GM21515 (cell line): ENCODE measurements around the gene ERMARD.
"Not testable (repeated sequence)": the region's sequence is repeated elsewhere in the genome, so short reads cannot be mapped to it uniquely, and the experiment has no call there.

Experiments
- ATAC-seq: cut with Tn5 transposase; IDR thresholded peaks from one replicate; pipeline ENCODE4 v1.9.1; 2021; ENCODE audit not compliant: unreplicated experiment

The ERMARD gene

DNA sequence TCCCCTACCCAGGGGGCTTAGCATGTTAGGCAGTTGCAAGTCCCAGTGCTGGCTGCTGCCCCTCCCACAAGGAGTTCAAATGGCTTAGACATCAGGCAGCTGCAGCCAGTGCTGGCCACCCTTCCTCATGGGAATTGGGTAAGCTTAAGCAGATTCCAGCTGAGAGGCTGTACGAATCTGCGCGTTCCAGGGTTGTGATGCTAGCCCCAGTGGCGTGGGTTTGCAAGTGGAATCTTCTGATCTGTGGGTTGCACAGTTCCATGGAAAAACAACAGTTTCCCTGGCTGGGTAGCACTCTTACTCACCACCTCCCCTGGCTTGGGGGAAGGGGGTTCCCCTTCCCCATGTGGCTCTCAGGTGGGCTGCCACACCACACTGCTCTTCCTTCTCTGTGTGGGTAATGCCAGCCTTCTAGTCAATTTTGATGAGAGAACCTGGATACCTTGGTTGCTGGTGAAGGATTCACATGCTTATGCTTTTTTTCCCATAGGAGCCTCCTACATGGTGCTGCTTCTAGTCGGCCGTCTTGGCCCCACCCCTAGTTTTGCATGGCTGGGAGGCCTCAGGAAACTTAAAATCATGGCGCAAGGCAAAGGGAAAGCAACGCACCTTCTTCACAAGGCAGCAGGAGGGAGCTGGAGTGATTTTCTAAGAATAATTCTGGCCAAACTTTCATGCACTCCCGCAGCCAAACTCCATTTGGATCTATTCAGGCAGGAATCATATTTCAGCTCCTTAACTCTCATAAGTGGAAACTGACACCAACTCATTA, 13.0 kb upstream of the ERMARD start:
- ATAC-seq: no peak

DNA sequence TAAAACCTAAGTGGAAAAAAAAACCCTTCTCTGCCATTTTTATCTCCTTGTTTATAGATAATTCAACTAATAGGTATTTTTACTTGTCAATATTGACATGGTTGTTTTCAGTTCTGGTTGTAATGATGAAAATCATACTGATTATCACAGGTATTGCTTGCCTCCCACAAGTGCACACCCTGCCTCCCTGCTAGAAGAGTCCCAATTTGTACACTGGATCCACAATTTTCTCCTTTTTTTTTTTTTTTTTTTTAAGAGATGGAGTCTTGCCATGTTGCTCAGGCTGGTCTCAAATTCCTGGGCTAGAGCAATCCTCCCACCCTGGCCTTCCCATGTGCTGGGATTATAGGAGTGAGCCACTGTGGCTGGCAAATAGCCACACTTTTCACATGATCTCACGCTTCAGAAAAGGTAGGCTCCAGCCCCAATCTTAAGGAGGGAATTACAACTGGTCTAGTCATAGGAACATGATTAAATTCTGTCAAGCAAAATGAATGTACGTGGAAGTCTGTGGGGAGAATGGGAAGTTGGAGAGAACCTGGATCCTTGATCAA, 12.4 kb upstream of the ERMARD start:
- no peak for ATAC-seq

DNA sequence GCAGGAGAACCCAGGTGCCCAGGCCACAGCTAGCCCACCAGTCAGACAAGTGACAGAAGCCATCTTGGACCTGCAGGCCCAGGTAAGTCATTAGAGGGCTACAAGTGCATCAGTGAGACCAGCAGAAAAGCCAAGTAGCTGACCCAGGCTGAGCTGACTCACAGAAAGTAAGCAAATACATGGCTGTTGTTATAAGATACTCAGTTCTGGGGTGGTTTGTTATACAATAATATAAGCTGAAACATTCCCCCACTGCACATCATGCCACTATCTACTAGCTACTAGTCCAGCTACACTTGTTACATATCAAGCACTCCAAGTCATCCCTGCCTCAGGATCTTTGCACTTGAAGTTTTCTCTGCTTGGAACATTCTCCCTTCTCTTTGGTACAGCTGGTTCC, 10.1 kb upstream of the ERMARD start:
- no peak for ATAC-seq

DNA sequence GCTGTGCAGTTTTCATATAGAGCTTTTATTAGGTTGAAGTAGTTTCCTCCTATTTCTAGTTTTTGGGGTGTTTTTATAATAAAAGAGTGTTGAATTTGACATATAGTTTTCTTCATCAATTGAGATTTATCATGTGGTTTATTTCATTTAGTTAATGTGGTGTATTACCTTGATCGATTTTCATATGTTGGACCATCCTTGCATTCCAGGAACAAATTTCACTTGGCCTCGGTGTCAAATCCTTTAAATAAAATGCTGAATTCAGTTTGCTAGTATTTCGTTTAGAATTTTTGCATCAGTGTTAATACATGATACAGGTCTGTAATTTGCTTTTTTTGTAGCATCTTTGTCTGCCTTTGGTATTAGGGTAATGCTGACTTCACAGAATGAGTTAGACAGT, 6.0 kb upstream of the ERMARD start:
- ATAC-seq: no peak

DNA sequence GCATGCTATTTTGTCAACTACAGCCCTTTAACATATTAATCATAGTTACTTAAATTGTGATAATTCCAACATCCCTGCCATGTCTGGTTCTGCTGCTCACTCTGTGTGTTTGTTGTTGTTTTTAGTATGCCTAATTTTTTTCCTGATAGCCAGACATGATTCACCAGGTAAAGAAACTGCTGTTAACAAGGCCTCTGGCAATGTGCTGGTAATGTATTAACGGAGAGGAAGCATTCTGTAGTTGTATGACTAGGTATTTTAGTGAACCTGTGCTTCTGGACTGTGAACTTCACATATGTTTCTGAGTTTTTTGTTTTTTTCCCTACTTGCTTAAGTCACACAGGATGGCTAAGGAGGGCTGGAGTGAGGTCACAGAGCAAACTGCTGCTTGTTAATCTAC, 4.9 kb upstream of the ERMARD start:
- ATAC-seq: no peak

DNA sequence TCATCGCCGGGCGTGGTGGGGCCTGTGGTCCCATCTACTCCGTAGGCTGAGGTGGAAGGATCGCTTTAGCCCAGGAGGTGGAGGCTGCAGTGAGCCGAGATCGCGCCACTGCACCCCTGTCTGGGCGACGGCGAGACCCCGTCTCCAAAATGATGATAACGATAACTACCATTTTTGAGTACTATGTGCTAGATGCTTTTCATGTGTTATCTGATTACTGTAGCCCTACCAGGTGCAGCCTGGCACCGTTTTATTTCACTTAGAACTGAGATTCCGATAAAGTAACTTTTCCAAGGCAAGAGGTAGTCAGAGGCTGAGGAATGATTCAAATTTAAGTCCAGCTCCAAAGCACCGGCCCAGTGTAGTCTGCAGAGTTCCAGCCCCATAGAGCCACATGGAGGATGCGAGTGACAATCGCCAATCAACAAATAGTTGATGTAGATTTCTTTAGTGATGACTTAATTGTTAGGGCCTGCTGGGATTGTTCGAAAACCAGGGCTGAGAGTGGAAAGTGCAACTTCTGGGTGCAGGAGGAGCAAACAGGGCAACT, 727 bp downstream of the ERMARD start:
- no peak for ATAC-seq

DNA sequence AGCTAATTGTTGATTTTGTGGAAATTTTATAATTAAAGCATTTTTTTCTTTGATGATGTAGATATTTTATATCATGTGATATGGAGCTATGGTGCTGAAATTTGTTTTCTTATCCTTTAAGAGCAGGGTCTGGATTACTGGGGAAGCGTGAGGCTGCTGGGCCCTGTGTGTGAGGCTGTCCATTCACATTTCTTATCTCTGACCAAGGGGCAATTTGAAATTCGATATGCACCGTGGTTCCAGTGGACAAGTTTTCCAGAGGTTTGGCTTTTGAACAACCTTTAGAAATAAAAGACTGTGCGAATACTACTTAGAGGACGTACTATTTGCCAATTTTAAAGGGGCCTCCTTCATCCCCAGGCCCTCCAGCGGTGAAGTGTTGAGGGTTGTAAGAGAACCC, 3.7 kb downstream of the ERMARD start:
- ATAC-seq: no peak

DNA sequence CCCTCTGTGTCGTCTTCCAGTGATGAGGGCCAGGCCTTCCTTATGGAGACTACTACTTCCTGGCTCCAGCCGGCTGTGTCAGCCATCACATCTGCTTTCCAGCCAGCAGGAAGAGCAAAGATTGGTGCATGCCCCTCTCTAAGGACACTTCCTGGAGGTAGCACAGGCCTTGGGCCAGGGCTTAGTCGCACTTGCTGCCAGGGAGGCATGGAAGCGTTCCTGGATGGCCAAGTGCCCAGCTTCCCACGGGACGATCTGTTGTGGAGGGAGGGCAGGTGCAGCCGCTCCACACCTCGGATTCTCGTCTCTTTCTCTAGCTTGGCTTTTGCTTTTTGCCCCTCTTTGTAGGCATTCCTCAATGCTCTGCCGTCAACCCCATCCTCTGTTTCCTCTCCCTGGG, 11.9 kb downstream of the ERMARD start:
- ATAC-seq: no peak

DNA sequence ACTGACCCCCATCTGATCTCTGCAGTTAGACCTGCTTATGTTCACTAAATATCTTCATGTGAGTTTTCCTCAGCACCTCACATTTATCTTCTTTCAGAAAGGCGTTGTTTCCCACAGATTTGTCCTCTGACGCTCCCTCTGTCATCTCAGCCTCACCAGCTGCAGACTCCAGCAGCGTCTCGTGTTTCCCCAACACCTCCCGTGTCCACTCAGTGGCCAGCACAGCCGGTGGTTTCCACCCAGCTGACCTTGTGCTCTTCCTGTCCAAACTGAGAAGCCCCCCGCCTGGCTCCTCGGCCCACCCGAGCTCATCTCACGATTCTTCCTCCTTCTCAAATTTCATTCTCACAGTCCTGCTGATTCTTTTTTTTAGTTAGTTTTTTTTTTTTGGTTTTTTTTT, 12.5 kb downstream of the ERMARD start:
- ATAC-seq: no peak

DNA sequence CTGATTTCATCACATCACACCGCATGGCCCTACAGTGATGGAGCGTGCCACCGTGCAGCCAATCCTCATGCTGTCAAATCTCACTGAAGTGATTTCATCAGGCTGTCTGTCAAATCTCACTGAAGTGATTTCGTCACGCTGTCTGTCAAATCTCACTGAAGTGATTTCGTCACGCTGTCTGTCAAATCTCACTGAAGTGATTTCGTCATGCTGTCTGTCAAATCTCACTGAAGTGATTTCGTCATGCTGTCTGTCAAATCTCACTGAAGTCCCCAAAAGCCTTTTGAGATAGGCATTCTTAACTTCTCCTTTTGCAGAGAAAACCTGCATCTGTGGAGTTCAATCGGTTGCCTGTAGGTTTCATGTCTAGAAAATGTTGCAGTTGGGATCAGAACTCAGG, 14.4 kb downstream of the ERMARD start:
- ATAC-seq: not testable (repeated sequence)

DNA sequence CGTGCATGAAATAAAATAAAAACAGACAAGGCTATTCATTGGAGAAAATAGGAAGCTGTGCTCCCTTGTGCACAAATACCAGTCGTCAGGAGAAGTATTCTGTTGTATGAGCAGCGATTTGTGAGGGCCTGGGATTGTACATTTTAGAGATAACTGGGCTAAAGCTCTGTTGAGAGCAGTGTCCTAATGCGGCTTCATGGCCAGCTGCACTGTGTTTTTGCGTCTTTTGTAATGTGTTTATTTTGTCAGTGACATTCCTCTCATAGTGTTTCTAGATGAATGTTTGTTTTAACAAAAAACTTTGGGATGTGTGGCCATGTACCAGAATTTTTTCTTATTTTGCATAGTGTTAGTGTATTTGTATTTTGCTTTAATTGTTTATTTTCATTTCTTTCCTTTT, 14.8 kb downstream of the ERMARD start:
- ATAC-seq: no peak

DNA sequence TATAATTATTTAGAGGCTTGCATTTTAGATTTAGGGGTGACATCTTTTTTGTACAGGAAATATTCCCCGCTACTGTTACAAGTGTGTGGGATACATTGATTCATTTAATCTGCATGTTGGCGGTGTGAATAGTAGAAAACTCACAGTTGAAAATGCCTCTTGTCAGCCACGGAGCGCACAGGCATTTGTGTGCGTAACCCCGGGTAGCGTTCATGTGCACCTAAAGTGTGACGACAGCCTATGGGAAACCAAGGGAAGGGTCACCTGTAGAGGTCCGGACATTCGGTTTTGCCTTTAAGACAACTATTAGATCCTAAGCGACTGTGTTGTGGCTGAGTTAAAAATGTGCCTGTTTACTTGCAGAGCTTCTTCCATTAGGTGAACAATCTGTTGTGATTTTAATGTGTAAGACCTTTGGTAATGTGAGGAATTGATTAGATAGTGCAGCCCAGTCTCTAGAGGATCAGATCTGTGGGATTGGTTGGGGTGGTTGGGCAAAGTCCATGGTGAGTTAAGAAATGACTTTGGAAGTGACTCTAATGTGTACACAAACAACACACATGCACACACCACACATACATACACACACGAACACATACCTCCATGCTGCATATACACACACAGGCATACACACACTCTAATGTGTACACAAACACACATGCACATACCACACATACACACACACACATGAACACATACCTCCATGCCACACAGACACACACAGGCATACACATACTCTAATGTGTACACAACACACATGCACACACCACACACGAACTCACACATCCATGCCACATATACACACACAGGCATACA, 15.7 kb downstream of the ERMARD start:
- no peak for ATAC-seq

DNA sequence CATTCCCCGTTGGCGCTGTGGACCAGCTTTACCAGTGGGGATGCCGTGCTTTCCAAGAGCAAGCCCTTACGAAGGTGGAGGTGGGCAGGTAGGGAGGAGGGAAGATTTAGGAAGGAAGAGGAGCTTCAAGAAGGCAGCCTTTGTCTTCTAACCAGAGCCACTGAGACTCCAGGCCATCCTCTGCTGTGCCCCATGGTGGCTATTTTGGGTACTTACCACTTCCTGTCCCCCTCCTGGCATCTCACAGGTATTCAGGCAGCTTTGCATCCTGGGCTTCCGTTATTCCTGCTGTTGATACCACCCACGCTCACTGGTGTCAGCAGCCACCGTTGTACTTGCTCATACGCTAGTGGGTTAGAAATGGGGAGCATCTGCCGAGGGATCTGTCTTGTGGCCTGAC, 22.9 kb downstream of the ERMARD start:
- ATAC-seq: no peak

DNA sequence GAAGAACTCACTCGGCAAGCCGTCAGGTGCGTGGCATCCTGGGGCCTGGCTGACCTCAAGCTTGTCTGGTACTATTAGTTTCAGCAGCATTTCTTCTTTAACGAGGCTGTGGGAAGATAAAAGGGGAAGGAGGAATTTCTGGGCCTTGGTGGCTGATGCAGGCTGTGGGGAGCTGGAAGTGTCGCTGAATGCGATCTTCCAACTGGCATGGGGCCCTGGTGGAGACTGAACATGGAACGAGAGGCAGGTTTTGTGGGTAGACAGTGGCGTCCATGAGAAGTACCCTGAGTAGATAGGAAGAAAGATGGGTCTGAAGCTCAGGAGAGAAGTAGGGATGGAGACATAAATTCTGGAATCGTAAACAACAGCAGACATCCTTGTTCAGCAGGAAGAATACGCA, 23.9 kb downstream of the ERMARD start:
- ATAC-seq: no peak

DNA sequence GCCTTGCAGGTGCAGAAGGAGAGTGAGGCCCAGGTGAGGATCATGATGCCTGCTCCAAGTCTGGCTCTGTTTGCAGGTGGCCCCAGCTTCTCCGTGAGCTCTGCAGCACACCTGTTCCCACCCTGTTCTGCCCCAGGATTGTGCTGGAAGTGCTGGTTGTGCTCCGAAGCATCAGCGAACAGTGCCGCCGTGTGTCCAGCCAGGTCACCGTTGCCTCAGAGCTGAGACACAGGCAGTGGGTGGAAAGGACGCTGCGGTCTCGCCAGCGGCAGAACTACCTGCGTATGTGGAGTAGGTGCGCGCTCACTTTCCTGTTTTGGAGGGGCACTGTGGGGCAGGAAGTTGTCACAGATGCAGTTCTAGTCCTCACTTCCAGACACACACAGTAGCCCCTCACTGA, 25.0 kb downstream of the ERMARD start:
- no peak for ATAC-seq

DNA sequence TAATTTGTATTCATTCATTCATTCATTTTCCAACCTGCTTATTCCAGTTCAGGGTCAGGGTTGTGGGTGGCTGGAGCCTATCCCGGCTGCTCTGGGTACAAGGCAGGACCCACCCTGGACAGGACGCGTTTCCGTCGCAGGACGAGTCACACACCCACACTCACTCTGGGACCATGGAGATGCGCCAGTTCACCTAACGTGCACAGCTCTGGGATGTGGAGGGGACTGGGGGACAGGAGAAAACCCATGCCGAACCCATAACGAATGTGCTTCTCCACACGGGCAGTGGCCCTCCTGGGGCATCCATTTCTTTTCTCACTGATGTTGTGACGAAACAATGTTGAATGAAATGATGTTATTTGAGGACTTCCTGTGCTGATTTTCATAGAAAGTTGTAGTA, 26.5 kb downstream of the ERMARD start:
- ATAC-seq: no peak

DNA sequence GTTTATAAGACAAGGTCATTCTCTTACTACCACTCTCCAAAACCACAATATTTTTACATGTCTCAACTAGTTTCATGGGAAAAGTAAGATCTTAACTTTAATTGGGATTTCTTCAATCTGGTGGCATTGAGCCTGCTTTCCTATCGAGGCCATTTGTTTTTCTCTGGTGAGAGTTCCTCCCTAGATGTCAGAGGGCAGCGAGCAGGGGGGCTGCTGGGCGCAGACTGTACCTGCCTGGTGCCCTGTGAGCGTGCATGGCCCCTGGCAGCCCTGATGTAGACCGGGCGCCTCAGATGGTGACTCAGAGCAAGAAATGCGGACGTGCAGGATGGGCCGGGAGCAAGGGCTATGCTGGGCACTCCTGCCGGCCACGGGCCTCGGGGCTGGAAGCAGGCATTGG, 27.2 kb downstream of the ERMARD start:
- ATAC-seq: no peak

DNA sequence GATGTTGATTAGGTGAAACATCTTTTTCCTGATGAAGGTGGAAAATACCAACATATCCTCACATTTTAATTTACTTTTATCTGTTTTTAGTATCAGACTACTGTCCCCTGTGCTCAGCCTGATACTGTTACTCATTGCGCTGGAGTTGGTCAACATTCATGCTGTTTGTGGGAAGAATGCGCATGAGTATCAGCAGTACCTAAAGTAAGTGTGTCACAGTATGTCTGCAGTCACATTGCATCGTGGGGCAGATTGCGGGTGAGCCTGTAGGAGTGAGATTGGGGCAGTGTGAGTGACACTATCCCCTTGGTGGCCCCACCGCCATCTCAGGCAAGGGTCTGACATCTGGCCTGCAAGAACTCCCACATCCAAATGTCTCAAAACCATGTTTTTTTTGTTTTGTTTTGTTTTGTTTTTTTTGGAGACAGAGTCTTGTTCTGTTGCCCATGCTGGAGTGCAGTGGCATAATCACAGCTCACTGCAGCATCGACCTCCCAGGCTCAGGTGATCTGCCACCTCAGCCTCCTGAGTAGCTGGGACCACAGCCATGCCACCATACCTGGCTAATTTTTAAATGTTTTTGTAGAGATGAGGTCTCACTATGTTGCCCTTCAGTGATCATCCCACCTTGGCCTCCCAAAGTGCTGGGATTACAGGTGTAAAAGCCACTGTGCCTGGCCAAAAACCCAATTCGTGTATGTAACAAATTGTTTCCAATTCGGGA, 27.8 kb downstream of the ERMARD start:
- ATAC-seq: no peak

DNA sequence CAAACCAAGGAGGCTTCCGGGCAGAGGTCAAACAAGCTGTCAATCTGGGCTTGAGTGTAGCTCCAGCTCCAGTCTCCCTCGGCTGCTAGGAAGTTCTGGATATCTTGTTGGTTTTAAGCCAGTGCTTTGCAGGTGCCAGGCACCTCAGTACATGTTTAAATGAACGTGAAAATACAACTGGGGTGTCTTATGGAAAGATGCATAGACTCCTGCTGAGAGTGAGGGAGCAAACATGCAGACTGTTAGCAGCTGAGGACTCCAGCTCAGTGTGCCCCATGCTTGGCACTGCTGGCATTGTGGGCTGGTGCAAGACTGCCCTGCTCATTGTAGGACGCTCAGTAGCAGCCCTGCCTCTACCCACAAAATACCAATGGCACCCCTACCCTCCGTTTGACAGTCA, 28.5 kb downstream of the ERMARD start:
- ATAC-seq: no peak

DNA sequence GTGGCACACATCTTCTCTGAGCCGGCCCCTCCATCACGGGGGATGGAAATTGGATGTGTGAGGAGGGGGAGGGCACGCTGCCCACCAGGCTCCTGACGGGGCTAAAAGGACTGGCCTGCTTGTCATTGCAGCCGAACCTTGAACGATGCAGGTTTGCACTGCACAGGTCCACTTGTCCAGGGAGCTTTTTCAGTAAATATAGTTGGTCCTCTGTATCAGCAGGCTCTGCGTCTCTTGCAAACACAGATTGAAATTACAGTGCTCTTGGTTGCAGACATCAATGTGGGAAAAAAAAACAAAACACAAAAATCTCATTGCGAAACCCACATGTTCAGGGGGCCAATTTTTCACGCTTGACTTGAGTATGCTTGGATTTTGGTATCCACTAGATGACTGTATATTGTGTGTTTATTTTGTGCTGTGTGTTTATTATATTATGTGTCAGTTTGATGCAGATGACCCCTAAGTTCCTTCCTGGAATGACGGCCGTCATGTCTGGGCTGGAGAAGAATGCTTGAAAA, 29.2 kb downstream of the ERMARD start:
- ATAC-seq: no peak

DNA sequence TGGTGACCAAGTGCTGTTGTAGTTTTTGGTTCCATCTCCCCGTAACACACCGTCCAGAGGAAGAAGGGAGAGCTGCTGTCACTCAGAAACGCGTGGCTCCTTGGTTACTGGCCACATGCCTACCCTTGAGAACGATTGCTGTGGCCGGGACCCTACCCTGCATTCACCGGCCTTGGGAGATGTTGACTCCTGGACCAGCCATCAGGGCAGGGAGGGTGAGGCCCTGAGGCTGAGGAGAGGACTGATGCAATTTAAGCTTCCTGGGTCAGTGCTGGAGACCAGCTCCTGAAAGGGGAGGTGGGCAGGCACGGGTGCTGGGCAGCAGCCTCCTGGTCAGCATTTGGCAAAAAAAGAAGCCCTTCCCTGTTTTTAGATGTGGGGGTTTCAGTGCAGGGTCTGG, 31.5 kb downstream of the ERMARD start:
- ATAC-seq: no peak
